Sigmoid colon (tissue), 7 donors: ENCODE data around the gene CD74. TPM values are rescaled to one million over a fixed set of nuclear protein-coding genes. Genes with fewer than 3 reads are reported as not detected.

Source experiments
- DNase-seq: peaks from one replicate; pipeline ENCODE4 v3.0.0-alpha.2; 2019
- H3K27ac ChIP-seq, 4 donors: fragments of 200-600 bp; sonication (generic); one replicate each; pipeline ENCODE4 v1.5.1; 2016 to 2019; ENCODE audit warnings: mild to moderate bottlenecking in 1 of 4
- H3K27me3 ChIP-seq, 3 donors: fragments of 200-600 bp; sonication (generic); one replicate each; pipeline ENCODE4 v1.5.1; 2019; ENCODE audit warnings: mild to moderate bottlenecking in 1 of 3
- H3K36me3 ChIP-seq, 4 donors: fragments of 200-600 bp; sonication (generic); one replicate each; pipeline ENCODE4 v1.5.1; 2016 to 2019
- H3K4me1 ChIP-seq, 4 donors: fragments of 200-600 bp; sonication (generic); one replicate each; pipeline ENCODE4 v1.5.1; 2017 to 2019
- H3K4me3 ChIP-seq, 4 donors: fragments of 200-600 bp; sonication (generic); one replicate each; pipeline ENCODE4 v1.5.1; 2017 to 2019; ENCODE audit warnings: mild to moderate bottlenecking in 2 of 4, moderate library complexity in 1 of 4
- H3K9me3 ChIP-seq, 4 donors: fragments of 200-600 bp in 3 of 4; sonication (generic) in 3 of 4; one replicate each; pipeline versions ENCODE4 v1.5.1 to v1.6.1; 2013 to 2019
- EP300 ChIP-seq, 4 donors: sonication (generic); formaldehyde crosslinking; IDR thresholded peaks; one replicate each; pipeline ENCODE4 v1.6.1; 2017; ENCODE audit warnings: antibody characterized with exemption in 4 of 4
- POLR2A ChIP-seq, 2 donors: fragments of 450-650 bp; IDR thresholded peaks; one replicate each; pipeline ENCODE4 v1.6.1; 2016; ENCODE audit warnings: antibody characterized with exemption in 2 of 2, mild to moderate bottlenecking in 2 of 2, moderate library complexity in 2 of 2
- POLR2AphosphoS5 ChIP-seq, 4 donors: sonication (generic); formaldehyde crosslinking; IDR thresholded peaks; one replicate each; pipeline ENCODE4 v1.6.1; 2017; ENCODE audit warnings: antibody characterized with exemption in 4 of 4
- WGBS, 2 donors: extraction: QIAGEN DNeasy Blood & Tissue Kit; methylation state at CpG; one replicate each; pipeline ENCODE4 v1.1.7; 2013; 5-methylcytosine and 5-hydroxymethylcytosine counted together
- intact Hi-C: fragments of 100-400 bp; cut with DNase I; formaldehyde crosslinking; loops from one replicate; pipeline ENCODE4 v1.15.1; 2023
- polyA plus RNA-seq, 3 donors: library from polyadenylated mRNA; stranded (reverse); fragments of 200-250 nt; gene quantifications; one replicate each; pipeline ENCODE4 v1.2.3, GENCODE V29; 2013
- total RNA-seq, 4 donors: library from RNA; depleted of rRNA; stranded (reverse); fragments of >200 nt; gene quantifications; one replicate each; pipeline ENCODE4 v1.1.0, GENCODE V29; 2016
- TF ChIP-seq, protein P1 (sequence below), 4 experiments: fragments of 450-650 bp in 3 of 4; fragments of 200-600 bp in 1 of 4; IDR thresholded peaks; one replicate each; pipeline ENCODE4 v1.5.1; 2016 to 2019; ENCODE audit warnings: antibody characterized with exemption in 4 of 4, mild to moderate bottlenecking in 3 of 4, moderate library complexity in 2 of 4
- donor health status: healthy with polysubstance abuse.
- donor health status: Bipolar disorder and iron deficiency.
- donor health status: healthy.

The CD74 gene
- total and polyA plus RNA-seq, 7 donors = 176 to 2,186 (median 216) TPM

DNA sequence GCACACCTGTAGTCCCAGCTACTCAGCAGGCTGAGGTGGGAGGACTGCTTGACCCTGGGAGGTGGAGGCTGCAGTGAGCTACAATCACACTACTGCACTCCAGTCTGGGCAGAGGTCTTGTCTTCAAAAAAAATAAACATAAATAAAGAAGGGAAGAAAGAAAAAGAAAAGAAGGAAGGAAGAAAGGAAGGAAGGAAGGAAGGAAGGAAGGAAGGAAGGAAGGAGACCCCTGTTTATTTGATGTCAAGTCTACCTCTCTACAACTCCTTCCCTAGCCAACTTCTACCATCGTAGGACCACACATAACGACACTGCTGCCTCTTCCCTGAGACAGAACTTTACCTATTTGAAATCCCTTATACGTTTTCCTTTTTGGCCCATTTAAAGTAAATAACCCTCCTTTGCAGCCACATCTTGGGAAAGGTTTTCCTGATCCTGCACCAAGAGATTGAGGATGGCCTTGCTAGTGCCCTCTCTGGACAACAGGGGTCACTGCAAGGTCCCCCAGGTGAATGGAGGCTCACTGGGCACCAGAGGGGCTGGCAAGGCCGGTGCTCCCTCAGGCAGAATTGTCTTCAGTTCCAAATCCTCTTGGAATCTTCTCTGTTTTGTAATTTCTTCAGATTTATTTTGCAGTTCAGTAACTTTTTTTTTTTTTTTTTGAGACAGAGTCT lies 26.3 kb upstream of the CD74 start:
- TF ChIP-seq POLR2A (IDR thresholded peaks at IDR 0.05) = no peak
- TF ChIP-seq POLR2AphosphoS5 (IDR thresholded peaks at IDR 0.05) = no peak
- TF ChIP-seq, protein P1, sequence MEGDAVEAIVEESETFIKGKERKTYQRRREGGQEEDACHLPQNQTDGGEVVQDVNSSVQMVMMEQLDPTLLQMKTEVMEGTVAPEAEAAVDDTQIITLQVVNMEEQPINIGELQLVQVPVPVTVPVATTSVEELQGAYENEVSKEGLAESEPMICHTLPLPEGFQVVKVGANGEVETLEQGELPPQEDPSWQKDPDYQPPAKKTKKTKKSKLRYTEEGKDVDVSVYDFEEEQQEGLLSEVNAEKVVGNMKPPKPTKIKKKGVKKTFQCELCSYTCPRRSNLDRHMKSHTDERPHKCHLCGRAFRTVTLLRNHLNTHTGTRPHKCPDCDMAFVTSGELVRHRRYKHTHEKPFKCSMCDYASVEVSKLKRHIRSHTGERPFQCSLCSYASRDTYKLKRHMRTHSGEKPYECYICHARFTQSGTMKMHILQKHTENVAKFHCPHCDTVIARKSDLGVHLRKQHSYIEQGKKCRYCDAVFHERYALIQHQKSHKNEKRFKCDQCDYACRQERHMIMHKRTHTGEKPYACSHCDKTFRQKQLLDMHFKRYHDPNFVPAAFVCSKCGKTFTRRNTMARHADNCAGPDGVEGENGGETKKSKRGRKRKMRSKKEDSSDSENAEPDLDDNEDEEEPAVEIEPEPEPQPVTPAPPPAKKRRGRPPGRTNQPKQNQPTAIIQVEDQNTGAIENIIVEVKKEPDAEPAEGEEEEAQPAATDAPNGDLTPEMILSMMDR (IDR thresholded peaks at IDR 0.05) = peak in 1 of 4 experiments; percentile 41
- no peak for TF ChIP-seq EP300 (IDR thresholded peaks at IDR 0.05)
- Histone ChIP-seq H3K27me3 (no peaks in the 10 kb centered on the region), H3K4me1 (peaks cover 0 to 17% (median 11%) of the 10 kb centered on the region in 4 donors), H3K36me3 (peaks cover 3 to 19% (median 9%) of the 10 kb centered on the region in 4 donors), H3K27ac (no peak overlapping the region), H3K9me3 (no peaks in the 10 kb centered on the region), H3K4me3 (no peak overlapping the region)
- WGBS, 2 donors = 66% methylated on average over 4 of the region's 4 CpGs
- intact Hi-C loops = loop anchor here (5.0 to 10.0 kb wide), 2 partner anchors 224 to 282 kb away; partner anchors contain the start of gene PDGFRB
- no peak for DNase-seq

DNA sequence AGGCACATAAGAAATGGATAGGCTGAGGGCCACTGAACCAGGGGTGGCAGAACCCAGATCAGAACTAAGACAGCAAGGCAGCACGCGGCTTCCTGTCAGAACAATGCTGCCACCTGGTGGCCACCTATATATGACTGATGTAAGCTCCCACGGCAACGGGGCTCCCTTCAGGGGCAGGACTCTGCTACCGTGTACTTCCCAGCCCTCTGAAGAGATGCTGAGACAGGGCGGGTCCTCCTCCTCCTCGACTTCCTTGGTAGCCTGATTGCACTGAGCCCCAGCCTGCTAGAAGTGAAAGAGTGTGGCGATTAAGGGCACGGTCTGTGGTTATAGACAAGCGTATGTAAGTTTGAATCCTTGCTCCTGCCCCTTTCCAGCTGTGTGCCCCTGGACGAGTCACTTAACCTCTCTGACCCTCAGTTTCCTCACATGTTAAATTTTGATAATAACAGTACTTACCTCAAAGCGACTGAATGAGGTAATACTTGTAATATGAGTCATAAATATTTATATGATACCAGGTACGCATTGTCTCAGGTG lies 23.5 kb upstream of the CD74 start:
- Histone ChIP-seq H3K27me3 (no peaks in the 10 kb centered on the region), H3K4me3 (no peak overlapping the region), H3K9me3 (no peaks in the 10 kb centered on the region), H3K36me3 (no peaks in the 10 kb centered on the region), H3K4me1 (peaks cover 0 to 7% (median 0%) of the 10 kb centered on the region in 4 donors), H3K27ac (no peak overlapping the region)
- peak; percentile 94 for DNase-seq
- intact Hi-C loops = loop anchor here (5.0 to 10.0 kb wide), 2 partner anchors 221 to 279 kb away; partner anchors contain the start of gene PDGFRB
- no peak for TF ChIP-seq POLR2A (IDR thresholded peaks at IDR 0.05)
- TF ChIP-seq, protein P1 (IDR thresholded peaks at IDR 0.05) = peak; percentile 70 to 86 (median 79)
- WGBS, 2 donors = 12 to 21% methylated on average over 13 of the region's 13 CpGs

DNA sequence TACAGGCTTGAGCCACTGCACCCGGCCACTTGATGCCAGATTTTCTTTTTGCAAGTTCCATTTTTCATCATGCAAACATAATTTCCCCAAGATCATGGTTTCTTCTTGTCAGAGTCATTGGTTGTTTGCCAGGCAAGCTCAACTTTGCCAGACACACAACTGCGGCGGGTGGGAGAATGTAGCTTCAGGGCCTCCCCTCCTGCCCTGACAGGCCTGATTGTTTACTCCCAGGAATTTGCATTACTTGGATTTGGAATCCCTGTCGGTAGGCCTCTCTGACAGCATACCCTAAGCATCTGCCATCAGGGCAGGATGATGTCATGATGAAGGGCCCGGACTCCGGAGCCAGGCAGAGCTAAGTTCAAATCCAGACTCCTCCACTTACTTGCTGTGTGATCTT lies 21.8 kb upstream of the CD74 start:
- DNase-seq = no peak
- Histone ChIP-seq H3K36me3 (no peaks in the 10 kb centered on the region), H3K27me3 (no peaks in the 10 kb centered on the region), H3K9me3 (no peaks in the 10 kb centered on the region), H3K4me1 (peaks cover 0 to 7% (median 0%) of the 10 kb centered on the region in 4 donors), H3K4me3 (no peak overlapping the region), H3K27ac (no peak overlapping the region)
- TF ChIP-seq EP300 (IDR thresholded peaks at IDR 0.05) (no peak), POLR2AphosphoS5 (IDR thresholded peaks at IDR 0.05) (no peak), POLR2A (IDR thresholded peaks at IDR 0.05) (no peak)
- TF ChIP-seq, protein P1 (IDR thresholded peaks at IDR 0.05) = no peak
- intact Hi-C loops = loop anchor here (10.0 kb wide), 1 partner anchor 220 kb away; no protein-coding TSS in a partner anchor
- 77 to 81% methylated on average over 6 of the region's 6 CpGs for WGBS, 2 donors

DNA sequence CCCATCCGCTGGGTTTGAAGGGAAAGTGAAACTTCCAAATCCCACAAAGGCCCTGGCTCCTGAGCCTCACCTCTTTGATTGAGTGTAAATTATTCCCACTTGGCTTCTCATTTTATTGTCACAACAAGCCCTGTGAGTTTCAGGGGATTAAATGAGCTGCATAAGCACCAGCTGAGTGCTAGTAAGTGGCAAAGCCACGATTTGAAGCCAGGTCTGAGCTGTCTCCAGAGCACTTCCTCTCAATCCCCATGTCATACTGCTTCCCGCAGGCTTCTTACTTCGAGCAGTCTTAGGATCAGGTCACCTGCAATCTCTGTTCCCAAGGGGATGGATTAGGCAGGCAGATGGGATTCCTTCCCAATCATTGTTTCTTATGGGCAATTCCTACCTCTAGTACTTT lies 18.9 kb upstream of the CD74 start:
- no peak overlapping the region for H3K4me3 ChIP-seq
- H3K36me3 ChIP-seq = no peaks in the 10 kb centered on the region
- peaks cover 0 to 7% (median 2%) of the 10 kb centered on the region in 4 donors for H3K4me1 ChIP-seq
- no peaks in the 10 kb centered on the region for H3K9me3 ChIP-seq
- intact Hi-C loops = loop anchor here (10.0 kb wide), 1 partner anchor 217 kb away; no protein-coding TSS in a partner anchor
- no peak for DNase-seq
- H3K27me3 ChIP-seq = no peaks in the 10 kb centered on the region
- H3K27ac ChIP-seq = no peak overlapping the region
- 59 to 63% methylated on average over 4 of the region's 4 CpGs for WGBS, 2 donors
- TF ChIP-seq, protein P1 (IDR thresholded peaks at IDR 0.05) = no peak
- TF ChIP-seq POLR2AphosphoS5 (IDR thresholded peaks at IDR 0.05) = no peak
- TF ChIP-seq POLR2A (IDR thresholded peaks at IDR 0.05) = no peak
- TF ChIP-seq EP300 (IDR thresholded peaks at IDR 0.05) = no peak
